ENCODE results near the gene HLA-DOB.

- TF ChIP-seq CTCF (IDR thresholded peaks at IDR 0.05; ENCODE audit: insufficient read depth, low read depth, low read length), result no peak
- TF ChIP-seq EZH2 (IDR thresholded peaks at IDR 0.05; ENCODE audit: insufficient read depth, low read length), result no peak
Observed at GRCh38 chr6:32815996-32816395, 806 bp downstream of the HLA-DOB start.

Measured in astrocyte (in vitro differentiated cells and primary cell).